ENCODE data around the gene CHMP6. TPM values are rescaled to one million over a fixed set of nuclear protein-coding genes. Genes with fewer than 3 reads are reported as not detected.
A peak's percentile ranks its signal among the peaks of the same experiment; 100 is the strongest.

Gene CHMP6
- total and polyA plus RNA-seq, 9 of the 15 experiments (the other 6 are each of a cell fraction or from before 2014, with no cell fraction given), result 0.25 to 30.4 (median 13.4) TPM

GRCh38 chr17:81022344-81022676 lies 30.7 kb downstream of the CHMP6 start:
- 74% methylated on average over 4 of the region's 6 CpGs for WGBS (ENCODE audit: insufficient coverage, low coverage, missing lambda C conversion rate)
- no peaks in the 10 kb centered on the region for H3K9me1 ChIP-seq (ENCODE audit: control insufficient read depth, insufficient read depth, low read length)
- no TSS peak for BruUV-seq (replicated peaks)
- peaks cover 21% of the 10 kb centered on the region; the same call in 2 of the 3 replicates for H3K79me2 ChIP-seq (ENCODE audit: control insufficient read depth, insufficient read depth, low read length)
- no peaks in the 10 kb centered on the region; the same call in 1 of the 2 replicates for H3K9me3 ChIP-seq (replicated peaks; ENCODE audit: control insufficient read depth, insufficient read depth, low read depth, low read length)
- ChIA-PET CTCF (ENCODE audit: low intra/inter-chr PET ratio) (interaction anchor here (1.5 kb wide), 1 partner anchor 80 kb away, joined by 9 read pairs; no protein-coding TSS in a partner anchor), POLR2A (interaction anchor here (0.5 to 1.0 kb wide), 4 partner anchors 25 to 676 kb away, joined by 3 to 4 read pairs (median 4); no protein-coding TSS in a partner anchor)
- intact Hi-C loops (cut with micrococcal nuclease) (no loop called here), in situ Hi-C loops (cut with MboI) (no loop called here)
- FAIRE-seq (peak; percentile 35), ATAC-seq (no peak), DNase-seq (ENCODE audit: extremely low read depth in 1 of 4, low spot score in 3 of 4) (peak; percentile 40 to 44 (median 42))
- H3K9ac ChIP-seq (ENCODE audit: insufficient read depth in 1 of 2, low read depth in 2 of 2, low read length in 2 of 2), result no peak overlapping the region
- H3K27me3 ChIP-seq (ENCODE audit: control insufficient read depth in 2 of 2, insufficient read depth in 2 of 2, low read length in 2 of 2), result 0 out of 5 replicates have a peak, but pooled peaks cover 0 to 4% of the 10 kb centered on the region in 2 experiments
- no peaks in the 10 kb centered on the region for H3K36me3 ChIP-seq (ENCODE audit: control insufficient read depth, insufficient read depth, low read length)
- peak overlapping the region; percentile 59 for H3K27ac ChIP-seq (ENCODE audit: extremely low read depth, low read depth, low read length)
- H2AFZ ChIP-seq (ENCODE audit: low read depth, low read length), result peak overlapping the region; percentile 67; the same call in 1 of the 2 replicates
- H3K4me2 ChIP-seq (ENCODE audit: insufficient read depth, low read length), result no peak overlapping the region
- no peaks in the 10 kb centered on the region for H4K20me1 ChIP-seq (replicated peaks; ENCODE audit: control insufficient read depth, insufficient read depth, low read length)
- H3K4me3 ChIP-seq, result no peak overlapping the region
- H3K4me1 ChIP-seq (replicated peaks in 1 of 2; ENCODE audit: control insufficient read depth in 2 of 2, insufficient read depth in 2 of 2, low read length in 2 of 2), result peaks cover 44 to 66% of the 10 kb centered on the region in 2 experiments
- TF ChIP-seq ZNF444 (CRISPR knock-in tag; IDR thresholded peaks at IDR 0.05), result no peak
- peak; percentile 15; the same call in 1 of the 2 replicates for TF ChIP-seq REST (IDR thresholded peaks at IDR 0.05; ENCODE audit: borderline replicate concordance)
- TF ChIP-seq REST (CRISPR knock-in tag; IDR thresholded peaks at IDR 0.05; ENCODE audit: low read depth), result no peak
